SIG-M5 (cell line): Measurements from ENCODE around the gene STX8.

ENCODE experiments used
- DNase-seq: peaks from one replicate; lab custom pipeline; 2025; lab: John Stamatoyannopoulos, UW

Gene STX8

GRCh38 chr17:9226794-9227135, 348.9 kb downstream of the STX8 start:
- no peak for DNase-seq

GRCh38 chr17:9226130-9226793, 349.4 kb downstream of the STX8 start:
- DNase-seq: no peak

GRCh38 chr17:9225305-9226101, 350.1 kb downstream of the STX8 start:
- DNase-seq: no peak

GRCh38 chr17:9224485-9224884, 351.1 kb downstream of the STX8 start:
- no peak for DNase-seq

GRCh38 chr17:9223531-9223930, 352.1 kb downstream of the STX8 start:
- DNase-seq: no peak

- DNase-seq: no peak
These were observed 353.8 kb downstream of the STX8 start for GRCh38 chr17:9221922-9222180.

GRCh38 chr17:9221147-9221921, 354.3 kb downstream of the STX8 start:
- DNase-seq: no peak

- DNase-seq: no peak
These were observed 355.0 kb downstream of the STX8 start for GRCh38 chr17:9220398-9221146.

GRCh38 chr17:9219631-9220397, 355.8 kb downstream of the STX8 start:
- DNase-seq: no peak

- DNase-seq: no peak
These were observed 356.7 kb downstream of the STX8 start for GRCh38 chr17:9218911-9219310.

- no peak for DNase-seq
These were observed 357.5 kb downstream of the STX8 start for GRCh38 chr17:9218064-9218635.

GRCh38 chr17:9217151-9218056, 358.2 kb downstream of the STX8 start:
- no peak for DNase-seq

- DNase-seq: no peak
These were observed 360.2 kb downstream of the STX8 start for GRCh38 chr17:9215465-9215864.

- DNase-seq: no peak
These were observed 362.3 kb downstream of the STX8 start for GRCh38 chr17:9213303-9213640.

GRCh38 chr17:9212376-9213302, 363.0 kb downstream of the STX8 start:
- no peak for DNase-seq

- no peak for DNase-seq
These were observed 364.4 kb downstream of the STX8 start for GRCh38 chr17:9211133-9211765.

GRCh38 chr17:9209781-9210370, 365.7 kb downstream of the STX8 start:
- DNase-seq: no peak

- no peak for DNase-seq
These were observed 366.3 kb downstream of the STX8 start for GRCh38 chr17:9209347-9209746.
